Activated CD4-positive, alpha-beta T cell treated with anti-CD3 and anti-CD28 coated beads, Interleukin-2, amount 50 U/mL, for 16 hours (primary cell): ENCODE results near the gene GRIA2.
A peak's percentile ranks its signal among the peaks of the same experiment; 100 is the strongest.
"Not testable (repeated sequence)": the region's sequence is repeated elsewhere in the genome, so short reads cannot be mapped to it uniquely, and the experiment has no call there.

Source experiments
- DNase-seq: peaks from one replicate; pipeline ENCODE4 v3.0.0-alpha.2; 2020

GRIA2 gene

GRCh38 chr4:157220371-157220881 is at the start of gene GRIA2:
TSS of gene GRIA2 (plus strand) at chr4:157220728. CDS start at chr4:157221043, 315 bp downstream.
- DNase-seq = peak; percentile 3

- DNase-seq = no peak
Measured at GRCh38 chr4:157172011-157172410, 48.5 kb upstream of the GRIA2 start.

GRCh38 chr4:157180268-157180667 is 40.3 kb upstream of the GRIA2 start:
- DNase-seq = not testable (repeated sequence)

GRCh38 chr4:157184300-157184699 is 36.2 kb upstream of the GRIA2 start:
- DNase-seq = no peak

- no peak for DNase-seq
Measured at GRCh38 chr4:157185363-157185762, 35.2 kb upstream of the GRIA2 start.

GRCh38 chr4:157195374-157195773 is 25.2 kb upstream of the GRIA2 start:
- DNase-seq = no peak

GRCh38 chr4:157196046-157196445 is 24.5 kb upstream of the GRIA2 start:
- no peak for DNase-seq

- DNase-seq = peak; percentile 8
Measured at GRCh38 chr4:157204634-157205244, 15.8 kb upstream of the GRIA2 start.

GRCh38 chr4:157217708-157218107 is 2.8 kb upstream of the GRIA2 start:
- DNase-seq = no peak

GRCh38 chr4:157219711-157220370 is 687 bp upstream of the GRIA2 start:
- DNase-seq = no peak

- no peak for DNase-seq
Measured at GRCh38 chr4:157221426-157221894, 932 bp downstream of the GRIA2 start.

- DNase-seq = no peak
Measured at GRCh38 chr4:157221895-157222770, 1.6 kb downstream of the GRIA2 start.

- DNase-seq = no peak
Measured at GRCh38 chr4:157222771-157223160, 2.2 kb downstream of the GRIA2 start.

GRCh38 chr4:157223456-157223855 is 2.9 kb downstream of the GRIA2 start:
- DNase-seq = no peak

- DNase-seq = no peak
Measured at GRCh38 chr4:157225096-157225495, 4.6 kb downstream of the GRIA2 start.

GRCh38 chr4:157226035-157226434 is 5.5 kb downstream of the GRIA2 start:
- DNase-seq = no peak

GRCh38 chr4:157226601-157227000 is 6.1 kb downstream of the GRIA2 start:
- DNase-seq = no peak

GRCh38 chr4:157231525-157231924 is 11.0 kb downstream of the GRIA2 start:
- no peak for DNase-seq

GRCh38 chr4:157242871-157243270 is 22.3 kb downstream of the GRIA2 start:
- no peak for DNase-seq

GRCh38 chr4:157244348-157244747 is 23.8 kb downstream of the GRIA2 start:
- no peak for DNase-seq

GRCh38 chr4:157245351-157245750 is 24.8 kb downstream of the GRIA2 start:
- DNase-seq = no peak

GRCh38 chr4:157246964-157247363 is 26.4 kb downstream of the GRIA2 start:
- DNase-seq = no peak

- DNase-seq = not testable (repeated sequence)
Measured at GRCh38 chr4:157258165-157258564, 37.6 kb downstream of the GRIA2 start.
